VCaP (cell line): ENCODE data around the gene PHF21B.
A peak's percentile ranks its signal among the peaks of the same experiment; 100 is the strongest.

Experiments
- H3K27ac ChIP-seq: fragments of 450-650 bp; 2 replicates; pipeline ENCODE4 v1.5.1; 2017
- TF ChIP-seq, protein P1 (sequence below): fragments of 450-650 bp; conservative IDR thresholded peaks from 2 replicates; pipeline ENCODE4 v1.5.1; 2017; ENCODE audit warnings: mild to moderate bottlenecking, moderate library complexity

The PHF21B gene

DNA sequence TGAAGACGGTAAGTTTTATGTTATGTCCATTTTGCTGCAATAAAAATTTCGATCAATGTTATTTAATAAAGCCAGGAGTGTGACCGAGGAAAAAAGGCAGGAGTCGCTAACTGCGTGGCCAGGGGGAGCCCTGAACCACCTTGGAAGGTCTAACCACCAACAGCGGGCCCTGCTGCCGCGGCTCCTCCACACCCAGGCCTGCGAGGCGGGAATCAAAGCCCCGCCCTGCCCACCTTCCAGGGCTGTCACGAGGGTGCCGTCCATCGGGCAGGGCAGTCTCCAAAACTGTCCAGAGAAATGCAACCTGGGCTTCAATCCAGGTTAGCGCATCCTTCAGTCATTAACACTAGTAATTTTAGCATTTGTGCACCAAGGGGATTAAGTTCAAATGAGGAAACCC is 19.0 kb downstream of the PHF21B start:
- TF ChIP-seq, protein P1, sequence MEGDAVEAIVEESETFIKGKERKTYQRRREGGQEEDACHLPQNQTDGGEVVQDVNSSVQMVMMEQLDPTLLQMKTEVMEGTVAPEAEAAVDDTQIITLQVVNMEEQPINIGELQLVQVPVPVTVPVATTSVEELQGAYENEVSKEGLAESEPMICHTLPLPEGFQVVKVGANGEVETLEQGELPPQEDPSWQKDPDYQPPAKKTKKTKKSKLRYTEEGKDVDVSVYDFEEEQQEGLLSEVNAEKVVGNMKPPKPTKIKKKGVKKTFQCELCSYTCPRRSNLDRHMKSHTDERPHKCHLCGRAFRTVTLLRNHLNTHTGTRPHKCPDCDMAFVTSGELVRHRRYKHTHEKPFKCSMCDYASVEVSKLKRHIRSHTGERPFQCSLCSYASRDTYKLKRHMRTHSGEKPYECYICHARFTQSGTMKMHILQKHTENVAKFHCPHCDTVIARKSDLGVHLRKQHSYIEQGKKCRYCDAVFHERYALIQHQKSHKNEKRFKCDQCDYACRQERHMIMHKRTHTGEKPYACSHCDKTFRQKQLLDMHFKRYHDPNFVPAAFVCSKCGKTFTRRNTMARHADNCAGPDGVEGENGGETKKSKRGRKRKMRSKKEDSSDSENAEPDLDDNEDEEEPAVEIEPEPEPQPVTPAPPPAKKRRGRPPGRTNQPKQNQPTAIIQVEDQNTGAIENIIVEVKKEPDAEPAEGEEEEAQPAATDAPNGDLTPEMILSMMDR = no peak
- H3K27ac ChIP-seq = peak overlapping the region; percentile 4; the same call in 1 of the 2 replicates

DNA sequence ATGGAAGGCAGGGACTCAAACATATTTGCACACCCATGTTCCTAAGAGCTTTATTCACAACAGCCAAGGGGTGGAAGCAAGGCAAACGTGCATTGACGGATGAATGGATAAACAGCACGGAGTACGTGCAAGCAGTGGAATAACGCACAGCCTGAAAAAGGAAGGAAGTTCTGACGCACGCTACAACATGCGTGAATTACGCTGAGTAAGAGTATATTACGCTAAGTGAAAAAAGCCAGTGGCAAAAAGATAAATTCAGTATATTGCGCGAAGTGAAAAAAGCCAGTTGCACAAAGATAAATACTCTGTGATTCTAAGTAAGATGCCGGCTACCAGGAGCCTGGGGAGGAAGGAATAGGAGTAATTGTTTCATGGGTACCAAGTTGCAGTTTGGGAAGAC is 19.5 kb downstream of the PHF21B start:
- H3K27ac ChIP-seq = no peak overlapping the region; the same call in 1 of the 2 replicates
- TF ChIP-seq, protein P1 = no peak

DNA sequence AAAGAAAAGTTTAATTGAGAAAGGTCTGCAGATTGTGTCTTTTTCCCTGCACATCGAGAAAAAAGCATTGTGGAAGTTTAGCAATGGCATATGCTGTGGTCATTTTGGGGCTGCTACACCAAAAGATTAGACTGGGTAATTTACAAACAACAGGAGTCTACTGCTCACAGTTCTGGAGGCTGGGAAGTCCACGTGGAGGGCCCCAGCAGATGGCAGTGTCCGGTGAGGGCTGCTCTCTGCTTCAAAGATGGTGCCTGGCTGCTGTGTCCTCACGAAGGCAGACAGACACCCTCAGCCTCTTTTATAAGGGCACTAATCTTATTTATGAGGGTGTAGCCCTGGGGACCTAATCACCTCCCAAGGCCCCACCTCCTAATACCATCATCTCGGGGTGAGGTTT is 21.1 kb downstream of the PHF21B start:
- no peak overlapping the region for H3K27ac ChIP-seq
- TF ChIP-seq, protein P1 = peak; percentile 34

DNA sequence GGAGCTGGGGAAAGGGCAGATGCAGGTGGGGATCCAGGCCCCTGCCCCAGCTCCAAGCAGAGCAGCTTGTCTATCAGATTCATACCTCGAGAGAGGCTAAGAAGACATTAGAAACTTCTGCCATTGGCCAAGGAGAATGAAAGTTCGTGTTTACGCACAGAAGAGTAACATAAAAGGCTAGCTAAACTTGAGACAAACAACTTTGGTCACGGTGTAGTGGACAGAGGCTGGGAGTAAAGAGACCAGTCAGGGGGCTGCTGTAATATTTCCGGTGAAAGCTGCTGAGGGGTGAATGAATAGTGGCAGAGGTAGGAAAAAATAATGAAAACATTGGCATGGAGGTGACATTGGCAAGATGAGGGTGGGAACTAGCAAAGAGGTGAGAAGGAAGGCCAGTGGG is 22.9 kb downstream of the PHF21B start:
- H3K27ac ChIP-seq = no peak overlapping the region
- TF ChIP-seq, protein P1 = no peak

DNA sequence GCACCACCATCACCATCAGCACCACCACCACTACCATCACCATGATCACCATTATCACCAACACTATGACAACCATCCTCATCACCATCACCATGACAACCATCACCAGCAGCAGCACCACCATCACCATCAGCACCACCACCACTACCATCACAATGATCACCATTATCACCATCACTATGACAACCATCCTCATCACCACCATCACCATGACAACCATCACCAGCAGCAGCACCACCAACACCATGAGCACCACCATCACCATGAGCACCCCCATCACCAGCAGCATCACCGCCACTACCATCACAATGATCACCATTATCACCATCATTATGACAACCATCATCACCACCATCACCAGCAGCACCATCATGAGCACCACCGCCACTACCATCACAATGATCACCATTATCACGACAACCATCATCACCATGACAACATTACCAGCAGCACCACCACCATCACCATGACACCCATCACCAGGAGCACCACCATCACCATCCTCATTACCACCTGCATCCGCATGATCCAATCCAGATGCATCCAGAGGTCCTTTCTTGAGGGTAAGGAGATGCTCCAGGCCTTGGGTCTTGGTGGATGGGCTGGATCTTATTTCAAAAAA is 23.8 kb downstream of the PHF21B start:
- H3K27ac ChIP-seq = no peak overlapping the region
- TF ChIP-seq, protein P1 = no peak

GRCh38 chr22:44983878-44984482 is 25.8 kb downstream of the PHF21B start:
- no peak overlapping the region for H3K27ac ChIP-seq
- TF ChIP-seq, protein P1 = no peak

GRCh38 chr22:44982445-44982844 is 27.4 kb downstream of the PHF21B start:
- H3K27ac ChIP-seq = no peak overlapping the region
- TF ChIP-seq, protein P1 = no peak
